ENCODE measurements around the gene SAMD13. TPM values are rescaled to one million over a fixed set of nuclear protein-coding genes. Genes with fewer than 3 reads are reported as not detected.

The SAMD13 gene
- polyA plus RNA-seq, 4 donors, result 2.2 to 6.2 (median 4.6) TPM

DNA sequence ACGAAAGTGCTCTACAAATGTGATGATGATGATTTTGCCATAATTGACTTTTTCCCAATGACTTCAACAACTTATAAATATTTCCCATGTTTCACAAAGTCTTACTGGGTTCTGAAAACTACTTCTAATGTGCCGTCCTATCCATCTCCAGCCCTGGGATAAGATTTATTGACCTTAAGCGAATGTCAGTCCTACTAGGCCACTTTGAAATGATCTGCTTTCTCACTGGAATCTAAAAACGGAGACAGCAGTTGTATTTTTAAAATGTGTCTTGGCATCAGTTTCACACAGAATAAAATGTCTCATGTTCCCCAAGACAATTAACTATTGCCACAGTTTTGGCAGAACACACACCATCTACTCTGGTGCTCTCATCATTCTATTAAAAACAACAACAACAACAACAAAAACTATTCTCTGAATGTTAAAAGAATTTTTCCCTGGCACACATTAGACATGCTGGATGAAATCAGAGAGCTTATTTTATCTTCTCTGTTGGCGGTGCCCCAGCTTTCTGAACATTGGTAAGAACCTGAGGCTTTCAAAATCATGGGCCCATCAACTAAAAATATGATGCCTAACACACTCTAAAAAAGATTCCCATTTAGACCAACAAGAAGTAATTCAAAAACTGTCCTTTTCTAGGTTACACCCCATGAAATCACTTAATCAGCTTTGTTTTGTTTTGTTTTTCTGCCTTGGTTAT, 73.6 kb downstream of the SAMD13 start:
- no peak for FAIRE-seq
- Histone ChIP-seq H3K27me3 (ENCODE audit: control insufficient read depth in 3 of 3, insufficient read depth in 3 of 3, low read length in 3 of 3) (no peaks in the 10 kb centered on the region), H3K27ac (ENCODE audit: low read depth in 1 of 3, low read length in 2 of 3) (no peak overlapping the region), H3K4me1 (ENCODE audit: control insufficient read depth in 3 of 3, insufficient read depth in 2 of 3, low read depth in 1 of 3, low read length in 2 of 3) (no peaks in the 10 kb centered on the region), H3K36me3 (ENCODE audit: control insufficient read depth in 3 of 3, insufficient read depth in 2 of 3, low read depth in 1 of 3, low read length in 3 of 3) (no peaks in the 10 kb centered on the region), H3K9me3 (ENCODE audit: control insufficient read depth in 2 of 2, insufficient read depth in 1 of 2, low read depth in 1 of 2, low read length in 1 of 2) (no peaks in the 10 kb centered on the region), H3K4me3 (ENCODE audit: low read depth in 1 of 3, low read length in 3 of 3) (no peak overlapping the region)
- 76 to 91% (median 87%) methylated on average over 5 of the region's 5 CpGs for WGBS, 3 donors
- DNase-seq, result no peak

- Histone ChIP-seq H3K27ac (ENCODE audit: low read depth in 1 of 3, low read length in 2 of 3) (no peak overlapping the region), H3K4me1 (ENCODE audit: control insufficient read depth in 3 of 3, insufficient read depth in 2 of 3, low read depth in 1 of 3, low read length in 2 of 3) (no peaks in the 10 kb centered on the region), H3K27me3 (ENCODE audit: control insufficient read depth in 3 of 3, insufficient read depth in 3 of 3, low read length in 3 of 3) (no peaks in the 10 kb centered on the region), H3K9me3 (ENCODE audit: control insufficient read depth in 2 of 2, insufficient read depth in 1 of 2, low read depth in 1 of 2, low read length in 1 of 2) (no peaks in the 10 kb centered on the region), H3K4me3 (ENCODE audit: low read depth in 1 of 3, low read length in 3 of 3) (no peak overlapping the region), H3K36me3 (ENCODE audit: control insufficient read depth in 3 of 3, insufficient read depth in 2 of 3, low read depth in 1 of 3, low read length in 3 of 3) (no peaks in the 10 kb centered on the region)
- DNase-seq, result no peak
- 82 to 86% (median 85%) methylated on average over 7 of the region's 7 CpGs for WGBS, 3 donors
- no peak for FAIRE-seq
Measured at GRCh38 chr1:84376000-84376910, 74.7 kb downstream of the SAMD13 start.

DNA sequence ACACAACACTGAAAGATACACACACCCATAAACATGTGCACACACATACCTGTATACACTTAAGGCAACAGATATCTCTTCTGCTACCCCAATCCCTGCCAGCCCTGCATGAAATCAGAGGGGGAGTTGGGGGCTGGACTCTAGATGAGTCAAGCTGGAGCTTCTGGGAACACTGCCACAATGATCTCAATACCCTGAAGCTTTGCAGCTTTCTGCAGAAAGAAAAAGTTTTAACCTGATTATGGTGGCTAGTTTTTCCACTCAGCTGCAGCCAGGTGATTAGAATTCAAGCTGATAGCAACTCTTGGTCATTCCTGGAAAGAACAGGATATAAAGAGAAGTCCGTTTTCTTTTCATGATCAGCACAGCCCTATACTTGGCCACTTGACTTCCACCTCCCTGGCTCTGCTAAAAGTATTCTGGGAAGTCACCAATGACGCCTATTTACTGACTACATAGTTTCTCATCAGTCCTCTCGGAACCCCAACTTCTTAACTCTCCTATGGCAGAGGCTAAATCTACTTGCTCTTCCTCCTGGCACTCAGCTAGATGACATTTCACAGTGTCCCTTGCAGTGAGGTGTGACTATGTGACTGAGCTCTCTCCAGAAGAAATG, 76.1 kb downstream of the SAMD13 start:
- no peak overlapping the region for H3K27ac ChIP-seq (ENCODE audit: low read depth in 1 of 3, low read length in 2 of 3)
- H3K4me3 ChIP-seq (ENCODE audit: low read depth in 1 of 3, low read length in 3 of 3), result no peak overlapping the region
- FAIRE-seq, result no peak
- H3K9me3 ChIP-seq (ENCODE audit: control insufficient read depth in 2 of 2, insufficient read depth in 1 of 2, low read depth in 1 of 2, low read length in 1 of 2), result no peaks in the 10 kb centered on the region
- no peak for DNase-seq
- WGBS, 3 donors, result 43 to 52% (median 50%) methylated on average over 3 of the region's 3 CpGs
- H3K27me3 ChIP-seq (ENCODE audit: control insufficient read depth in 3 of 3, insufficient read depth in 3 of 3, low read length in 3 of 3), result no peaks in the 10 kb centered on the region
- H3K36me3 ChIP-seq (ENCODE audit: control insufficient read depth in 3 of 3, insufficient read depth in 2 of 3, low read depth in 1 of 3, low read length in 3 of 3), result no peaks in the 10 kb centered on the region
- no peaks in the 10 kb centered on the region for H3K4me1 ChIP-seq (ENCODE audit: control insufficient read depth in 3 of 3, insufficient read depth in 2 of 3, low read depth in 1 of 3, low read length in 2 of 3)

DNA sequence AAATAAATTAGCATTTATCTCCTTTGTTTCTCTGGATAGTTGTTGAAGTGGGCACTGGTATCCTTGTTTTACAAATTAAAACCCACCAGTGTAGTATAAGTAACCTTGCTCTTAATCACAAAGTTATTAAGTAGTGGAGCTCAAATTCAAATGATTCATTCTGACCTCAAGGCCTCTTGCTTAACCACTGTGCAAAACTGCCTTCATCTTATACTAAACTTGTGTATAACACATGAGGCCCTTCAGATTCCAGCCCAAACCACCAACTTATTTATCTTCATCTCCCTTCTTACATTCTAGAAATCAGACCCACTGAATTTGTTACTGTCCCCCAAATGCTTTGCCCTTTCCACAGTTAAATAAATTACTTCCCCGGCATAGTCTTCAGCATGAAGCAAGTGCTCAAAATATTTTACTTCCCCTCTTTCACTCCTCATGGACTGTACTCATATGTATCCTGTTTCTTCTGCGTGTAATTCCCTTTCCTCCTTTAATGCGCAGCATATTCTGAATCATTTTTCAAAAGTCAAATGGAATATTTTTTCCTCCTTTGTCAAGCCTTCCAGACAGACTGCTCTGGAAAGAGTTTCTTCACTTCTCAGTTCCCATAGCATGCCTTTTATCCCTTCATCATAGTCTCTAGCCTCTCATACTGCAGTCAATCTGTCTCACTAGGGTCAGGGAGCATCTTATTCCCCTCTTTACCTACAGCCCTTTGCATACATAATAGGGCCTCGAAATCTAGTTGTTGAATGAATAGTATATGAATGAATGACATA, 77.8 kb downstream of the SAMD13 start:
- DNase-seq (no peak), FAIRE-seq (no peak)

DNA sequence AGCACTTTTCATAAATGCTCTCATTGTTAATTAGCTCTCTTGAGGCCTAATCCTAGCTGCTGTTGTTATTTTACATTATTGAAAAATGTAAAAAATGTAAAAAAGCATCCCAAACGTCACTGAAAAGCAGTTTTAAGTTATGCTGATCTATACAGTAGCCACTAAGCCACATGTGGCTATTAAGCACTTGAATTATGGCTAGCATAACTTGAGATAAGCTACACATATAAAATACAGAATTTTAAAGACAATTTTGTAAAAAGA, 78.3 kb downstream of the SAMD13 start:
- FAIRE-seq (no peak), DNase-seq (no peak)
- Histone ChIP-seq H3K4me3 (ENCODE audit: low read depth in 1 of 3, low read length in 3 of 3) (no peak overlapping the region), H3K27me3 (ENCODE audit: control insufficient read depth in 3 of 3, insufficient read depth in 3 of 3, low read length in 3 of 3) (no peaks in the 10 kb centered on the region), H3K27ac (ENCODE audit: low read depth in 1 of 3, low read length in 2 of 3) (no peak overlapping the region), H3K36me3 (ENCODE audit: control insufficient read depth in 3 of 3, insufficient read depth in 2 of 3, low read depth in 1 of 3, low read length in 3 of 3) (no peaks in the 10 kb centered on the region), H3K4me1 (ENCODE audit: control insufficient read depth in 3 of 3, insufficient read depth in 2 of 3, low read depth in 1 of 3, low read length in 2 of 3) (no peaks in the 10 kb centered on the region), H3K9me3 (ENCODE audit: control insufficient read depth in 2 of 2, insufficient read depth in 1 of 2, low read depth in 1 of 2, low read length in 1 of 2) (no peaks in the 10 kb centered on the region)
- WGBS, 3 donors, result 66 to 82% (median 67%) methylated on average over 1 of the region's 1 CpG

More for the DNA sequence above, 77.8 kb downstream of the SAMD13 start:
- H3K27me3 ChIP-seq (ENCODE audit: control insufficient read depth in 3 of 3, insufficient read depth in 3 of 3, low read length in 3 of 3), result no peaks in the 10 kb centered on the region
- H3K27ac ChIP-seq (ENCODE audit: low read depth in 1 of 3, low read length in 2 of 3), result no peak overlapping the region
- H3K9me3 ChIP-seq (ENCODE audit: control insufficient read depth in 2 of 2, insufficient read depth in 1 of 2, low read depth in 1 of 2, low read length in 1 of 2), result no peaks in the 10 kb centered on the region
- H3K4me1 ChIP-seq (ENCODE audit: control insufficient read depth in 3 of 3, insufficient read depth in 2 of 3, low read depth in 1 of 3, low read length in 2 of 3), result no peaks in the 10 kb centered on the region
- H3K36me3 ChIP-seq (ENCODE audit: control insufficient read depth in 3 of 3, insufficient read depth in 2 of 3, low read depth in 1 of 3, low read length in 3 of 3), result no peaks in the 10 kb centered on the region
- WGBS, 3 donors, result 78 to 90% (median 89%) methylated on average over 4 of the region's 4 CpGs
- H3K4me3 ChIP-seq (ENCODE audit: low read depth in 1 of 3, low read length in 3 of 3), result no peak overlapping the region

DNA sequence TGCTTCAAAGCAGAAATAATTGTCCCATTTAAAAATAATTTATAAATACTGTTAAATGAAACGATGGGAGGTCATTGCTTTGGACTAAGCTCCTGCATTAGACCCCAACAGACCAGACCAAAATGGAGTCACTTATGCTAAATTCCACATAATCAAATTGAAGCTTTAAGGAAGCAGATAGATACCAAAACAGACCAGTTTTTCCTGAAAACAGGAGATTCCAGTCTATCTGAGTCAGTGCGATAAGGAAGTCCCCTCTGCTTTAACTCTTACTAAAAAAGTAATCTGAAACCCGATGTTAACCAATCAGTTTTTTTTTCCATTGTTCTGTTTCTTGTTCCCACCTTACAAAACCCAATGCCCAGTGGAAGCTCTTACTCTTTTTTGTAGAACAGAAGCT, 80.6 kb downstream of the SAMD13 start:
- Histone ChIP-seq H3K4me1 (ENCODE audit: control insufficient read depth in 3 of 3, insufficient read depth in 2 of 3, low read depth in 1 of 3, low read length in 2 of 3) (no peaks in the 10 kb centered on the region), H3K27ac (ENCODE audit: low read depth in 1 of 3, low read length in 2 of 3) (no peak overlapping the region), H3K4me3 (ENCODE audit: low read depth in 1 of 3, low read length in 3 of 3) (no peak overlapping the region), H3K9me3 (ENCODE audit: control insufficient read depth in 2 of 2, insufficient read depth in 1 of 2, low read depth in 1 of 2, low read length in 1 of 2) (no peaks in the 10 kb centered on the region), H3K27me3 (ENCODE audit: control insufficient read depth in 3 of 3, insufficient read depth in 3 of 3, low read length in 3 of 3) (no peaks in the 10 kb centered on the region), H3K36me3 (ENCODE audit: control insufficient read depth in 3 of 3, insufficient read depth in 2 of 3, low read depth in 1 of 3, low read length in 3 of 3) (no peaks in the 10 kb centered on the region)
- DNase-seq, result no peak
- 84 to 91% (median 86%) methylated on average over 3 of the region's 3 CpGs for WGBS, 3 donors
- FAIRE-seq, result no peak

- Histone ChIP-seq H3K9me3 (ENCODE audit: control insufficient read depth in 2 of 2, insufficient read depth in 1 of 2, low read depth in 1 of 2, low read length in 1 of 2) (no peaks in the 10 kb centered on the region), H3K36me3 (ENCODE audit: control insufficient read depth in 3 of 3, insufficient read depth in 2 of 3, low read depth in 1 of 3, low read length in 3 of 3) (no peaks in the 10 kb centered on the region), H3K4me3 (ENCODE audit: low read depth in 1 of 3, low read length in 3 of 3) (no peak overlapping the region), H3K27ac (ENCODE audit: low read depth in 1 of 3, low read length in 2 of 3) (no peak overlapping the region), H3K4me1 (ENCODE audit: control insufficient read depth in 3 of 3, insufficient read depth in 2 of 3, low read depth in 1 of 3, low read length in 2 of 3) (no peaks in the 10 kb centered on the region), H3K27me3 (ENCODE audit: control insufficient read depth in 3 of 3, insufficient read depth in 3 of 3, low read length in 3 of 3) (no peaks in the 10 kb centered on the region)
- WGBS, 3 donors, result 67 to 75% (median 70%) methylated on average over 1 of the region's 1 CpG
- DNase-seq, result no peak
- FAIRE-seq, result no peak
Measured at GRCh38 chr1:84385347-84385746, 83.8 kb downstream of the SAMD13 start.
